ENCODE results near the gene CPA5.

The CPA5 gene

DNA sequence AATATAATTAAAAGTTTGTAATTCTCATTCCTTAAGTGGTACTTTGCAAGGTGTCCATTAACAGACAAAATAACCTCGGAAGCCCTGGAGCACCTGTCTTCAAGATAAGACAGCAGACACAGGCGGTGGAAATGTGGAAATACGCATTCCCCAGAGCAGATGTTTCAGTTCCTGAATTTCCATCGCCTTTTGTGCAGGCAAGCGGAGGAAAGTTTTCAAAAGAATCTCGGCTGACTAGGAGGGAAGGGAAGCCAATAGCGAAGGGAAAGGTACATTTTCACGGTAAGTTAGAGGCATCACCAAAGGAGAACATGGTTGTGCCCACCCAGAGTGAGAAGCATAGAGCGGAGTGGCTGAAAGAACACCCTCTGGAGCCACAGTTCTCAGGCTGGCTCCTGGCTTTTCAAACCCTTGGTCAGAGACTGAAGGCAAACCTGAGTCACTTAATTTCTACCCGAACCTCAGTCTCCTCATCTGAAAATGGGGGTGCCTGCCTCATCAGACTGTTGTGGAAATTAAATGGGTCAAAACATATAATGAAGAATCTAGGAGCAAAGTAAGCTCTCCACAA lies 49.3 kb downstream of the CPA5 start:
- DNase-seq (ENCODE audit: extremely low spot score, insufficient read length, low read depth) (no peak), FAIRE-seq (no peak)

DNA sequence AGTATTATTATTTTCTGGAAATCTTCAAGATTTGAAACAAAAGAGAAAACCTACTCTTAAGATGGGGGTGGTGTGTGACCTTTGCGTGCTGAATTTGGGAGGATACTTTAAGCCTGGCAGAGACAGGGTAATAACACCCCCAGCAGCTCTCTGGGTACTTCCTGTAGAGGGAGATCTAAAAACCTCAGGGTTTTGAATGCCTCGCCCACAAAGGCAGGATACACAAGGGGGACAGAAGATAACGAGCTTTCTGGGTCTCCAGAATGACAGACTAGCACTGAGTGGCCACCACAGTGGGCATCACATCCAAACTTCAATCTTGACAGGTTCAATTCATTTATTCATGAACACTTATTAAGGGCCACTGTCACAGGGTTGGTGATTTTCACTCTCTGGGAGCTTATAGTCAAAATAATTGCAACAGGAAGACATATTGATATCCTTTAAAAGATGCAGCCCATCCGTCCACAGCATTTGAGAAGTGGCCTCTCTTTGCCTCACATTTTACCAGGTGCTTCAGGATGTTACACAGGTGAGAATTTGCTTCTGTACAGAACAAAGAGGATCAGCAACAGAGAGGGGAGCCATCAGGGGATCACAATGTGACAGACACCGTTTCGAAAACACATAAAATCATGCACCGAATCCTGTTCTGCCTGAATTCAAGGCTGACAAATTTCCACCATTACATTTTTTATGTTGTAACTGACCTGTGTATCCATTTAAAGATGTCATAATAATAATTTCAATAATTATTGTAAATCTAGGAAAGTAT lies 50.0 kb downstream of the CPA5 start:
- DNase-seq (ENCODE audit: extremely low spot score, insufficient read length, low read depth) (no peak), FAIRE-seq (no peak)

DNA sequence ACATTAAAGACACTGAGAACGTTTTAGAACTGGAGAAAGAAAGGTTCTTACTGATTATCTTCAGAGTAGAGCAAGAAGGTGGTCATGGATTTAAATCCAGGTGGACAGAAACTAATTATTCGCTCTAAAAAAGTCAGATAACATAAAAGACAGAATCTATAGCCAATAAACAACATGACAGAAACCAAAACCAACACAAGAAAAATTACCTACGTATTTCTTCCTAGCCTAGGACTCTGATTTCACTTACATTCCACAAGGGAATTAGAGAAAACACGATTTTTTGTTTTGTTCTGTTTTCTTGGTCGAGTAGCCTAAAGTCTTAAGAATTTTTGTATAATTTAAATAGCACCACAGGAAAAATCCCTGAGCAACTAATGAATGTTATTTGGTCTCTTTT lies 50.8 kb downstream of the CPA5 start:
- FAIRE-seq (no peak), DNase-seq (ENCODE audit: extremely low spot score, insufficient read length, low read depth) (no peak)

DNA sequence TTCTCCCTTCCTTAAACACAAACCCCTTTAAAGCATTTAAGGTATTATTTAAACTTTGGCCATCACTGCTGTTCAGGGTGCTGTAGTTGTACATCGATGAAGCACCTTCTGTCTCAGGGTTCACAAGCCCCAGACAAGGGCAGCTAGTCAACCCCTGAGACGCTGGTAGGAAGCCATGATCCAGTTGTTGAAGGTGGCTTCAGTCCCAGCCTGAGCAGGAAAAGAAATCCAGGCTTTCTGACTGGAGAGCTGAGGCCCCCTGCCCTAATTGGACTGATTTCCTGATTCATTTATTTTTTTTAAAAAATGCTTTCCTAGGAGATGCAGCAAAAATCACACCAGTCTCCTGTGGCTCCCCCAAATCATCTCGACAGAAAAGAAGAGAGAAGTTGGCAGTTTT lies 51.5 kb downstream of the CPA5 start:
- no peak for DNase-seq (ENCODE audit: extremely low spot score, insufficient read length, low read depth)
- FAIRE-seq: no peak

DNA sequence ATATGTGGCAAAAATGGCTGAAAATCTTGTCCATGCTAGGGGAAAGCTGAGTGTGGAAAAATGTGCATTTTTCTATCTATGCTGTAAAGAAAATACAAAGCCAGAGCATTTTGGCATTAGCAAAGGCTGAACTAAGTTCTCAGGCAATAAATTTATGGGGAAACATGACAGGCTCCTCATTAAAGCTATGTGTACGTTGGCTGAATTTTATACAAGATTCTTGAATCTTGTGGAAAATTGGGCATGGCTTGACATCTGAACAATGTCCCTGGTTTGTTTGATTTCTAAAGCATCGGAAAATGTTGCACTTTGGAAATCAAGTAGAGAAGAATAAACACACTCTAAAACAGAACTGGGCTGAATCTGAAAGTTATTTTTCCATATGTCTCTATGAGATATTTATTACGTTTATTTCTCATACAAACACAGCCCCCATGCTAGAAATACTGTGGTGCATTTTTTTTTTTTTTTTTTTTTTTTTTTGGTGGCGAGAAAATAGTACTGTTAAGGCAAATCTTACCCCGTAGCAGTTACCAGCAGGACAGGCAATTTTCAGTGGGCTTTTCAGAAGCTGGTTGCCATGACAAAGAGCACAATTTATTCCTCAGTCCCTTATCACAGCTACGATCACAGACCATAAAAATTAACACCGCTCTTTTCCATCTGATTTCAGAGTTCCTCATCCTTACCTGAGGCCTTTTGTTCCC lies 52.6 kb downstream of the CPA5 start:
- no peak for FAIRE-seq

DNA sequence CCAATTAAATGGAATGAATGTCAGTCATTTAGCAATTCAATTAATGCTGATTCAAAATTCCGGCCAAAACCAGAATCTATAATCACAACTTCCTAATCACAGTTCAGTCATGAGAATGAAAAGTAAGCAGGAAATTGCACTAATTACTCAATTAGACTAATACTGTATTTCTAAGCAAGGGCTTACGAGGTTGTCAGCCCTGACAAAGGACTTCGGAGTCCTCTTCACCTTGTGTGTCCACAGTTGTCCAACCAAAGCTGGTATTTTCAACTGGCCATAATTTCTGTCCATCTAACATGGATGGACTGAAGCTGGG lies 53.1 kb downstream of the CPA5 start:
- FAIRE-seq (no peak), DNase-seq (ENCODE audit: extremely low spot score, insufficient read length, low read depth) (no peak)

More for the DNA sequence above, 52.6 kb downstream of the CPA5 start:
- DNase-seq (ENCODE audit: extremely low spot score, insufficient read length, low read depth): no peak

DNA sequence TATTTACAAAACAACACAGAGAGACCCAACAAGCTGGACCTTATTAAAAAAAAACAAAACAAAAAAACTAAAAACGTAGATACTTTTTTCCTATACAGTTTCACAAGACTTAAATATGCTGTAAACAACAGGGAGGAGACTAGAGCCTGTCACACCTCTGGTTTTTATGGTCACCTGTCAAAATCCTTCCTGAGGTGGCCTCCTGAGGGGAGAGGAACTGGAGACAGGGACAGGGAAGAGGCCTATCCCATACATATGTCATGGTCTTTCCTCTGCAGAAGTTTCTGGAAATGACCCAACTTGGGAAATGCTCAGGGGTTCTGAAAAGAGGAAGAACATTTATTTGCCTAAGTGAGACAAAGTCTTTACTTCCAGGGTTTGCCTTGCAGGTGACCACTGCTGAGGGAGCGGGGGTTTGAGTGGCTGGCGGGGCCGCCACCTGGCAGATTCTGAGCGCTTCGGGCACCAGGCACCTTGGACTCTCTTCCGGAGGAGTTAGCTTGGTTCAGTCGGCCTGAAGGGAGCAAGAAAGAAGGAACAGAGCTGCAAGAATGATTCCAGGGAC lies 54.0 kb downstream of the CPA5 start:
- no peak for DNase-seq (ENCODE audit: extremely low spot score, insufficient read length, low read depth)
- FAIRE-seq: no peak

DNA sequence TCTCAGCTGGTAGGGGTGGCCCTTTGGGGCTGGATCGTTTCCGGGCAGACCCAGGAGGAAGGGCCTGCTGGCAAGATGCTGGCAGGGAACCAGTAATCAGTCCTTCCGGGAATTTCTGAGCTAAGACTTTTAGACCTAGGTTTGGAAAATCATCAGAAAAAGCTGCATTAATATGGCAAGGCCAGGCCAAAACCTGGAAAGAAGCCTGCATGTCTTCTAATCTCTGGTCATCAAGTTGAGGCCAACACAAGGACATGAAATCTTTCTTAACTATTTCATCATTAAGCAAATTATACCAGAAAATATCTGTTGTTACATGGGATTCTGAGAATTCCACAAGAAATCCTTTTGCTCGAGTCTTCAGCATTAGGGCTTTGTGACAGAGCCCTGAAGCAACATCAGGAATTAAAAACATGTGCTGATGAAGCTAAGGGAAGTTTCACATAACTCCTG lies 55.5 kb downstream of the CPA5 start:
- no peak for DNase-seq (ENCODE audit: extremely low spot score, insufficient read length, low read depth)
- no peak for FAIRE-seq

DNA sequence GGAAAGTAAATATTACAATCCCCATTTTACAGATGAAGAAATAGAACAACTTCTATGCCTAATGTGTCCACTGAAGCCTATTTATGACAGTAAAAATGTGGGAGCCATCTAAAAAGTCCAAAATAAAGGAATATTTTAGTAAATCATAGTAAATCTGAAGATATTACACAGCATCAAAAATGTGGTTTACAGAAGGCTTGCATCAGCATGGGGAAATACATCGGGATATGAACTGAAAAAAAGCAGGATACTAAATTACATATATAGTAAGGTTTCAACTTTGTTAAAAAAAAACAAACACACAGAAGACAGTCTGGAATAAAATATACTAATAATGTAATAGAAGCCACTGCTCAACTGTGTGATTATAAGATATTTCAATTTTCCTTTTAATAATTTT lies 56.5 kb downstream of the CPA5 start:
- DNase-seq (ENCODE audit: extremely low spot score, insufficient read length, low read depth) (no peak), FAIRE-seq (no peak)

DNA sequence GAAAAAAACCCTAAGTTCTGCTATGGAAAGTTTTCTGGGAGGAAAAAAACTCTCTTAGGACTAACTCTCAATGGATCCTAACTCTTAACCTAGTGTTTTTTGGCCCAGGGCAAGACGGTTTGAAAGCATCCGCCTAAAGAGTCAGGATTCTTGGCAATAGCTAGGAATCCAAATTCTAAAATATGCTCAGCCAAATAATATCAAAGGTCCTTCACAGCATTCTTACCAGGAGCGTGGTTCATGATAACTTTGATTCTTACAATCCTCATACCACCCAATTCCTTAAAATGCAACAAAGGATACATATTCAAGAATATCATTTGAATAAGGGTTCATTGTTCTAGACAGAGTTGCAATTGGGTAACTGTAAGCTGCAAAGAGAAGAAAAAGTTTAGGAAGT lies 57.0 kb downstream of the CPA5 start:
- FAIRE-seq (no peak), DNase-seq (ENCODE audit: extremely low spot score, insufficient read length, low read depth) (no peak)

DNA sequence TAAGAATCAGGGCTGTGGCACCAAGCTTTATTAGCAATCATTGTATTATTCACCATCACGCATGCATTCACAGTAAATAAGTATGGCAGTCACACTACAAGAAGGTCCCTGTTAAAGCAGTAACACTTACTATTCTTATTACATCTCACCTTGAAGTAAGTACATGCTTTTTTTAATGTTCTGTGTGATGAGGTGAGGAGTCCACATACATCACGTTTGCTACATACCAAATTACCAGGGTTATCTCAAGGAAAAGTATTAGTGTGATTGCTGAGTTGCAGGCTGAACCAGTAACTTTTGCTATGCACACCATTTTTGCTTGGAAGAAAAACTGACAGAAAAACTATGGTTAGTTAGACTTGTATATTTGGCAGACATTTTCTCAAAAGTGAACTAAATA lies 60.4 kb downstream of the CPA5 start:
- DNase-seq (ENCODE audit: extremely low spot score, insufficient read length, low read depth) (no peak), FAIRE-seq (no peak)

DNA sequence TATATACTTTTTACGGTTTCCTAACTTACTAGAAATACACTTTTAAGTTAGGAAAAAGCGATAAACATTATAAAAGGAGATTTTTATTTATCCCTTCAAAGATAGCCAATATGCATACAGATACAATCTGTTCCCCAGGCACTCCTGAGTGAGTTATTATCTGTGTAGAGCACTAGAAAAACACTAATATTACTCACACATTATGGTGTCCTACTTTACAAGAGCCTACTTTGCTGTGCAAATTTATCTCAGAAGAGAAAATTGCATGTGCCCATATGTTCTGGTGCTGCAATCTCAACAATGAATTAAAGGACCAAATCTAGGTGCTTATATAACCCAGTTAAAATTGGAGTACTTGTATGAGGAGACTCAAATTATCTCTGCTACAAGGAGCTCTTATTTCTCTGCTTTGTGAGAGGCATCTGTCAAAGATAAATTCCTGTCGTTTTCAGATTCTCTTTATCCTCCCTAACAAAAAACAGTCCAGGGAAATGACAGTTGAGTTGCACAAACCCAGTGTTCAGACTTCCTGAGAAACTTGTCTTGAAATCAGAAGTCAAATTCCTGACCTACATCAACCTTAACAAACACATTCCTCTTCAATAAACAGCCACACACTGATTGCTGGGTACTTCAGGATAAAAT lies 64.6 kb downstream of the CPA5 start:
- DNase-seq (ENCODE audit: extremely low spot score, insufficient read length, low read depth): no peak
- FAIRE-seq: no peak

DNA sequence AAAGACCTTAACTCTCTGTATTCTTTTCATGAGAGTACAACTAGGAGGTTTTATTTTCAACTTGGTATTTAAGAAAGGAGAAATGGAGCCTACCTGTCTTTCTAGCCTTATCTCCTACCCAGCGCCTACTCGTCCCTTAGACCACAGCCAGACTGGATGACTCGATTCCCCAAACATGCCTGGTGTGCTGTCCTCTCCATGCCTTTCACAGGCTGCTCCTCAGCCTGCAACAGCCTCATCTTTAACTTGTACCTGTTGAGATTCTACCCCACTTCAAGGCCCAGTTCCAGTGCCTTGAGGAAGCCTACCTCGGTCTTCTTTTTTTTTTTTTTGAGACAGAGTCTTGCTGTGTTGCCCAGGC lies 65.1 kb downstream of the CPA5 start:
- no peak for DNase-seq (ENCODE audit: extremely low spot score, insufficient read length, low read depth)
- no peak for FAIRE-seq

DNA sequence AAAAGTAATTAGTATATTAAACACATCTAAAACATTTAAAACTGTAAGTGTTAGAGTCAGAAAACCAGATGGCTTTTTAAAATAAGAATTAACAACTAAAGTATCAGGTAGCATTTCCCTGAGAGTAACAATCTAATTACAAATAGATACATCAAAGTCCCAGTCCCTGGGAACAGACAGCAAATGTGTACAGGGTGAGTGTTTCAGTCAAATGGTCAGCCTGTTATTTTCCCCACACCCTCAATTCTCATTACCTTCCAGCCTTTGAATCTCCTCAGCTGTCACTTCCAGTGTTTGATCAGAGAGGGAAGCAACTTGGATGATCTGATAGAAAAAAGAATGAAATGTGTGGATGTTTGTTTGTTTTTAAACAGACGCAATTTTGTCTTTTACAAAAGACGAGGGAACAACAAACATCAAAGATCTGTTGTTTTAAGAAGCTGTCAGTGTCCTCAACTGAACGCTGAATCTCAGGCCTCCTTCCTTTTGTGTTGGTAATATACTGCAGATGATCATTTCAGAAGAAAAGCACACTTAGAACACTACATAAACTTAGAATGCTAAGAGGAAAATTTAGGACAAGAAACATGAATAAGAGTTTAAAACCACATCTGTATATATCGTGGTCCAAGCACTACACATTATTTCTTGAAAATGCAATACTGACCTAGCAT lies 66.4 kb downstream of the CPA5 start:
- FAIRE-seq: no peak

DNA sequence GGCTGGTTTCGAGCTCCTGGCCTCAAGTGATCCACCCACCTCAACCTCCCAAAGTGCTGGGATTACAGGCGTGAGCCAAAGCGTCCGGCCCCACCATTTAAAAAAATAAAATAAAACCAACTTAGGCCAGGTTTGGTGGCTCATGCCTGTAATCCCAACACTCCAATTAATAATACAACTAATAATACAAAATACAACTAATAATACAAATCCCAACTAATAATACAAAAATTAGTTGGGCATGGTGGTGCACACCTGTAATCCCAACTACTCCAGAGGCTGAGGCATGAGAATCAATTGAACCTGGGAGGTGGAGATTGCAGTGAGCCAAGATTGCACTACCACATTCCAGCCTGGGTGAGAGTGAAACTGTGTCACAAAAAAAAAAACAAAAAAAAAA lies 68.6 kb downstream of the CPA5 start:
- DNase-seq (ENCODE audit: extremely low spot score, insufficient read length, low read depth): no peak
- FAIRE-seq: no peak

More for the DNA sequence above, 66.4 kb downstream of the CPA5 start:
- no peak for DNase-seq (ENCODE audit: extremely low spot score, insufficient read length, low read depth)

DNA sequence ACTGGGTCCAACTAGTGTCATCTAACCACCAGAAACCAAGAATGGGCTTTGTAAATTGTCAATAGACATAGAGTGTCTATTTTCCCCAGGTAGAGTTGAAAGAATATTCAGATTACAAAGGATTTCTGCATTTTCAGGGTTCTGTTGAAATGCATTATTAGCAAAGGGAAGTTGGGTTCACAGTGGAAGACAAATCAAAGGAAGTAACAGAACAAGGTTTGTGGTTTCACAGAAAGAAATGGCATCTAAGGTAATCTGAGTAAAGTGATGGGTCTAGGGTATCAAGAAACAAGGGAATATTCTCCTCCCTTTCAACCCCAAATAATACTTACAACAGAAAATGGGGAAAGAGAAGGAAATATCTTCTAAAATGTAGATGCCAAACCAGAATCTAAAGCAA lies 70.4 kb downstream of the CPA5 start:
- FAIRE-seq (no peak), DNase-seq (ENCODE audit: extremely low spot score, insufficient read length, low read depth) (no peak)

DNA sequence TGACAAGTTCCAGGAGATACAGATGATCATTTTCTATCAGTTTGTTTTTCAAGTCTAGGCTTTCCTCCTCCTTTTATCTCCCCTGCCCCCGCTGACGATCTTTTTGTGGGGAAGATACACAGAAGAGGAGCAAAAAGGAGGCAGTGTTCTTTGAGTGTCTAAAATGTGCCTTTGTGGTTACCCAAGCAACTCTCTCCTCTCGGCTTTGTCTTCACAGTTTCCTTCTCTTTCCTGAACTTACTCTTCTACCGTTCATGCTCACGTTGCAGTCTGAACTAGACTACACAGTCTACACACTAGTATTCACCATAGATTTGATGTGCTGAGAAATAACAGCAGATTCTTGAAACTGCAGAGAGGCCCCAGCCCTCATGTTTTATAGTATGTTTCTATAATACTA lies 72.6 kb downstream of the CPA5 start:
- no peak for FAIRE-seq
- no peak for DNase-seq (ENCODE audit: extremely low spot score, insufficient read length, low read depth)

DNA sequence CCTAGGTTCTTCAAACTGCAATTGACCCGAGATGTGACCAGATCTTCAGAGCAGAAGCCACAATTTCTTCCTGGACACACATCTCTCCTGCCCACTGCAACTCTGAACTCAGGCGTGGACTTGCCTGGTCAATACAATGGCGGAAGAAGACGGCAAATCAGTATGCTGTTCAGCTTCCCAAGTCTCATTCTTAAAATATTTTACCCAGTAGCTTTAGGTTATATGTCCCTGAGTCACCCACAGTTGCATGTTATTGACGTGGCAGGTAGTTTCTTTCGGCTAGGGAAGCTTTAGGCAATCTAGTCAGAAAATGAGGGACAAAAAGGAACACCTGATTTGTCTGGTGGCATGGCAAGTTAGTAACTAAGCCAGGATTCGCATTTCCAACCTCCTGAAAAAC lies 73.7 kb downstream of the CPA5 start:
- DNase-seq (ENCODE audit: extremely low spot score, insufficient read length, low read depth) (no peak), FAIRE-seq (no peak)

Data from GM18507 (cell line).